ENCODE results near the gene LRRTM3.

The LRRTM3 gene

DNA sequence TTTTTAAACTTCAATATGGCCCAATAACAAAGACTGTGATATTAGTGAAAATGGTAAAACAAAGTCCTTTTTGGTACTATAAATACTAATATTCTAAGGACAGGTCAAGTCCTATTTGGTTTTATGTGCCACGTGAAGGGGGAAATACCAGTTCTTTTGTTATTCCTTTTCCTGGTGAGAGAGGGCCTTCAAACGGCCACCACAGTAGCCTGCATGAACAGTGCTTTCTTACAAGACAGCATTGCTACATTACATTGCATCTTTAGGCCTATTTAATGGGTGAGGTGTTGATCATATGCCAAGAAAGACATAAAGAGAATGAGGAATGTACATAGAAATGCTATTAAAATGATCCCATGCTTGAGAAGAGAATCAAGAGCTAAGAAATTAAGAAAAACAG, 214.8 kb downstream of the LRRTM3 start:
- no peak for DNase-seq

DNA sequence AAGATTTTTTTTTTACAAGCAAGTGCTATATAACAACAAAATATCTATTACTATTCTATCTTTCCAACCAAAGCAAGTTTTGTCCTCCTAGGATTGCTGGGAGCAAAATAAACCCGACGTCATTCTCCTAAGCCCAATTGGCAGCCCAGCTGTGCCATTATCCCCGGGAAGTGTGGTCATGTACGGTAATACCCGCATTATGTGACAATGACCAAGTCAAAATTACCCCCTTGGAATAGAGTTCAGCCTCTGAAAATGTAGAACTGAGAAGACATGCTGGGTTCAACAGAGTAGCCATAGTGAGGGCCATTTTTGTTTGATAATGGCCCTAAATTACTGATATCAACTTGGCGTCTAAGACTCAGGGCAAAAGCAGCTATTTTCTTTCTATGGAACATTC, 215.5 kb downstream of the LRRTM3 start:
- no peak for DNase-seq

DNA sequence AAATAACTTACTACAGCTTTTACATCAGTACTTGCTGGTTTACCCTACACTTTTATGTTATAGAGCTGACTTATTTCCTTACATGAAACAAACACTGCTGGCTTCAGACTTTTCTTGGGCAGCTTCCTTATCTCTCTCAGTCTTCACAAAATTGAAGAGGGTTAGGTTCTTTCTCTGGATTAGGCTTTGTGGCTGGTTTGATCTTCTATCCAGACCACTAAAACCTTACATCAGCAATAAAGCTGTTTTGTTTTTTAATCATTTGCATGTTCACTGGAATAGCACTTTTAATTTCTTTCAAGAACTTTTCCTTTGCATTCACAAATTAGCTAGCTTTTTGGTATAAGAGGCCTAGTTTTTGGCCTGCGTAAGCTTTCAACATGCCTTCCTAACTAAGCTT, 218.7 kb downstream of the LRRTM3 start:
- DNase-seq, result no peak

Measured in fibroblast of skin of abdomen (primary cell).